Stimulated activated CD4-positive, alpha-beta T cell treated with anti-CD3 and anti-CD28 coated beads, Interleukin-15, amount 100 ng/mL, for 24 hours (primary cell): Measurements from ENCODE around the gene STAU1.
"Not testable (repeated sequence)": the region's sequence is repeated elsewhere in the genome, so short reads cannot be mapped to it uniquely, and the experiment has no call there.

Source experiments
- DNase-seq: peaks from one replicate; pipeline ENCODE4 v3.0.0-alpha.2; 2020

Gene STAU1

GRCh38 chr20:49163696-49164095 lies 24.4 kb downstream of the STAU1 start:
- DNase-seq = no peak

DNA sequence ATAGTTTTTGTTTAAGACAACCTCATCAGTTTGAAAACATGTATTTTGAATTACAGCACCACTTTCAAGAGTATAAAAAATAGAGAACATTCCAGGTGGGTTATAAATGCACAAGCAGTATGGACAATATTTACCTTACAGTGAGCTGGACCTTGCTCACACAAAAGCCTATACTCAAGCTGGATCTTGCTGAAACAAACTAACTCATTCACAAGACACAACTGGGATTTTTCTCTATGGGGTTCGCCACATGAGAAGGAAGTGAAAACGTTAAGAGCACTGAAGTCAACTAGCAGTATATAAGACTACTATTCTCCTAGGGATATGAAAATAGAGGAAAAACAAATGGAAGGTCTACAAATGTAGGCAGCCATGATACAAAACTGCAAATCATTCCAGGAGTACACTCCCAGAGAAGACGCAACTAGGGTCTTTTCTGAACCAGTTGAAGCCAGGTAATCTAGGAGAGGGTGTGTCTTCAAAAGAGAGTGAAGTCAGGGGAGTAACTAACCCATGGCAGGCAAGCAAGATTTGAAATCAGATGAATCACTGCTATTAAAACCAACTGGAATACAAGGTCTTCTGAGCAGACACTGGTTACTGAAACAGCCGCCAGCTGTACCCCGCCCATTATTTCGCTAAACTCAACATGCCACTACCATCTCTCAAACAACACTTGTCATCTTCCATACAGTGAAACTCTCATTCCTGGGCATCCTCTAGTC lies 26.5 kb downstream of the STAU1 start:
- no peak for DNase-seq

DNA sequence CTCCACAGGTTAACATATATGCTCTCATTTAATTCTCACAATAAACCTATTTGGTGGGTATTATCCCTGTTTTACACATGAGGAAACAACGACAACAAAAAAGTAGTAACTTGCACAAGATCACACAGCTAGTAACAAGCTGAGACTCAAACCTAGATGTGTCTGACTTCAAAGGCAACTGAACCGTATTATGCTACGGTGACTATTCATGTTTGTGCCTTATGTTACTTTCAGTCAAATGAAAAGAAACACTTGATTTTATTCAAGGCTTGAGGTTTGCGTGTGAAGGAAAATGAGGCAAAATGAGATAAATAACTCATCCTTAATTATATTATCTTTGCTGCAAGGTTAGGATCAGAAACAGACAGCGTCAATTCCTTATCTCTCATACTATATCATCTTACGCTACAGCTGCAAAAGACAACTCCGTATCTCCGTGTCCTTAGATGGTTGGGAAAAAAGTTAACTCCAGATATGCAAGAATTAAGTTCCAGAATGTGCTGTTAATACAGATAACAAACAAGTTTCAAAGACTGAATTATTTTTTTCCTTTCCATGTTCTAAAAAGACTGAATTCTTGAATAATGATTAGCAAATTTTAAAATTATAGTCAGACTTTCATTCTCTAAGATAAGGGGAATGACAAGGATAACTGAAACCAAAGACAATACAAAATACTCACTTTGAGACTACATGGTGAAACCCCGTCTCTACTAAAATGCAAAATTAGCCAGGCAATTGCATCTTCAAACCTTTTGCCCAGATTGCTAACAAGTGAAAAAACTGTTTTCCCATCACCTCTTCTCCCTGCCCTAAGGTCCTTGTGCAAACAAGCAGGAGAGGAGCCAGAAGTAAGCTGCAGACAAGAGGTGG lies 27.8 kb downstream of the STAU1 start:
- DNase-seq = no peak

- DNase-seq = no peak
Observed at GRCh38 chr20:49157146-49157545, 31.0 kb downstream of the STAU1 start.

DNA sequence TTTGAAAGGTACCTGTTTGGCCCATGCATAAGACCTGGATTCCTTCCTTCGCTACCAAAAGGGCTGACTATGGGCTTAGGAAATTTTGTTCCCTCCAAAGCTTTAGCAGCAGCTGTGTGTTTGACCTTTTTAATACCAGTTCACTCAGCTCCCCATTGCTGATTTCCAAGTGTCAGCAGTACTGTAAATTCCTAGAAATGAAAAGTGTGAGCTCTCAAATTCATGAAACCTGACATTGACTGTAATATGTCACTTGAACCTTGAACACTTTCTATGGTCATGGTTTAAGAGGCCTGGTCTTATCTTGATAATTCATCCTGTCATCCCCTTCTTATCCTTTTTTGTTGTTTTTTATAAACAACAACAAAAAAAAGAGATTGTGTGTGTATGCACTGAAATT lies 31.7 kb downstream of the STAU1 start:
- DNase-seq = no peak

DNA sequence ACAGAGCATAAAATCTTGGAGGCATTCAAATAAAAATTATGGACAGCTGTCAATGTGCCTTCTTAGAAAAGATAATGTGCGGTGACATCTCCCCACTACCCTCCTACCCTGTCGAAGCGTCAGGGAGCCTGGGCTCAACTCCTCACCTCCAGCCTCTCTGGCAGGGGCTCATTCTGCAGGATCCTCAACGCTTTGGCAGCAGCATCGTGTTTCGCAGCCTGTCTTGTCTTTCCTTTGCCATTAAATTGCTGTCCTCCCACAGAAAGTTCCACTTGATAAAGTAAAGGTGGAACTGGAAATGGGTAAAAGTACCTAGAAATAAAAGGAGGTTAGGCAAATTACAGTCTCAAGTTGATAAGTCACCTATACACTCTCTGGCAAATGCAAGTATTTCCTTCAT lies 36.7 kb downstream of the STAU1 start:
- no peak for DNase-seq

DNA sequence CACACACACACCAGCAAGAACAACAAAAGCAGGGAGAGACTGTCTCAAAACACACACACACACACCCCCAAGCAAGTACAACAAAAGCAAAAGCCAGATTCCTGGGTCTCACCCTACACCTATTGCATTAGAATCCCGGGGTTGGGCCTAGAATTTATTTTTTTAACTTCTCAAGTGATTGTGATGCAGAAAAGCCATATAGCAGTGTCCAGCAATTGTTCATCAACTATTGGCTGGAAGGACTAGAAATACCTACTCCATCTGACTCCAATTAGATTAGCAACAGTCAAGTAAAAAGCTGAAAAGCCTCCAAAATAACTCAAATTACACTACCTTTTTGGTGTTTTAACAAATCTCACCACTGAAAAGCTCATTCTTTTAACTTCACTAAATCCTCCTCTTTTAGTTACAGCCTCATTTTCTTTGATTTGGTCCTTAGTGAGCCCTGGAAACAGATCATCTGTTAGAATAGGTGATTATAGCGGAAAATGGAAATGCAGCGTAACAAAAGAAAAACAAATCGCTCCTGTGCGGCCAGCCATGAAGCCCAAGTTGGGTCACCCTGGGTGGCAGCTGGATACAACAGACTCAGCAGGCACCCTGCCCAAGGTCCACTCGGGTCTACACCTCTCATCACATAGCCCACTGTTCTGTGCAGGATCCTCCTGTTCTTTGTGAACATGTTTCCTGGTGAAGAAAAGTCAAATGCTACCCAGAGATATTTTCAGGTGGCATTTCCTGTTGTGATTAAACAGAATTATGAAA lies 38.7 kb downstream of the STAU1 start:
- DNase-seq = no peak

DNA sequence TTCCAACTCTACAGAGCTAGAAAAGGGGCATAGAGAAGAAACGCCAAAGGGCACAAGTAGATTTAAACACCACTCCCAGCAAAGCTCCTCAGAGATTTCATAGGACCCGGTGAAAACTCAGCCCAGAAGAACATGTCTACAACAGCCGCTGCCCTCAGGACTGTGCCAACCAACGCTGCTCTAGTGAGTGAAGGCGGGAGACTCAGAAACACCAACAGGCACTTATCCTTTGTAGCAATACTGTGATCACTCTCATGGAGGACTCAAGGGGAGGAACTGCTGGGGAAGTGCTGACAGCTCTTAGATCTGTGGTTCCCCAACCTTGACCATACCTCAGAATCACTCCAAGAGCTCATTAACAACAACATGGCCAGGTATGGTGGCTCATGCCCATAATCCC lies 39.5 kb downstream of the STAU1 start:
- DNase-seq = no peak

DNA sequence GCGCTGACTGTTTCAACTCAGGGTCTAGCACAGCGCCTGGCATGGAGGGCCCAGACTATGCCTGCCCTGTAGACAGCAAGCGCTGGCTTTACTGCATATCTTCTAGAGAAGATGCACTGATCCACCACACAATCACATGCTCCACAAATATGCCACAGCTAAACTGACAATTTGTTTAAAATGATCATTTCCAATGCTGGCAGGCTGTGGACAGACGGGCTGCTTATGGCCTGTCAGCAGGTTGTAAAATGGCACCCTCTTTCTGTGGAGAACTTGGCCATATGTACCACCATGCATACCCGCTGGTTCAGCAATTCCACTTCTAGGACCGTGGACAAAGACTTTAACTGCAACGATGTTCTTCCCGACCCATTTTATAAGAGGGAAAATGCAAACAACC lies 40.8 kb downstream of the STAU1 start:
- no peak for DNase-seq

- no peak for DNase-seq
Observed at GRCh38 chr20:49146442-49147225, 41.5 kb downstream of the STAU1 start.

DNA sequence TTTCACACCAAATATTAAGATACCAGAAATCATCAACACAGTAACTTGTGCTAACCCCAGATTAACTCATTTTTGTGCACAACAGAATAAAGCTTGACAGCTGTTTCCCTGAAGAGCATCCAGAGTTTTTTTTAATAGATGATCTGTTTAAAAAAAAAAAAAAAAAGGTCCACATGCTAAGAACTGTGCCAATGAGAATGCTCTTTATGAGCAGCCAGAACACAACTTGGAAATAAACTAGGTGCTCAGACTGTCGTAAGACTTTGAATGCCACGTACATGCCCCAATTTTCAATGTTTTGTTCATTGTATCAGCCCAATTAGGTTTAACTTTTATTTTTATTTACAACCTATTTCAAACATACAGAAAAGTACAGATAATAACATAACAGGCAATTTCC lies 47.3 kb downstream of the STAU1 start:
- no peak for DNase-seq

DNA sequence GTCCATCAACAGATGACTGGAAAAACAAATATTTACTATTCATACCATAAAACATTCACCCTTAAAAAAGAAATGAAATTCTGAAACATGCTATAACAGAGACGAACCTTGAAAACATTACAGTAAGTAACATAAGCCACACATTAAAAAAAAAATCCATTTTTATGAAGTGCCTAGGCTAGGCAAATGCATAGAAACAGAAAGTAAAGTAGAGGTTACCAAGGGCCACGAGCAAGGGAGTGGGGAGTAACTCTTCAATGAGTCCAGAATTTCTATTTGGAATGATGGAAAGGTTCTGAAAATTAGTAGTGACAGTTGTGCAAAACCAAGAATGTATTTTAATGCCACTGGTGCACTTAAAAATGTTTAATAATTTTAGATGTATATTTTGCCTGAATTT lies 47.7 kb downstream of the STAU1 start:
- DNase-seq = no peak

GRCh38 chr20:49138431-49138830 lies 49.7 kb downstream of the STAU1 start:
- no peak for DNase-seq

GRCh38 chr20:49136817-49137571 lies 51.1 kb downstream of the STAU1 start:
- no peak for DNase-seq

DNA sequence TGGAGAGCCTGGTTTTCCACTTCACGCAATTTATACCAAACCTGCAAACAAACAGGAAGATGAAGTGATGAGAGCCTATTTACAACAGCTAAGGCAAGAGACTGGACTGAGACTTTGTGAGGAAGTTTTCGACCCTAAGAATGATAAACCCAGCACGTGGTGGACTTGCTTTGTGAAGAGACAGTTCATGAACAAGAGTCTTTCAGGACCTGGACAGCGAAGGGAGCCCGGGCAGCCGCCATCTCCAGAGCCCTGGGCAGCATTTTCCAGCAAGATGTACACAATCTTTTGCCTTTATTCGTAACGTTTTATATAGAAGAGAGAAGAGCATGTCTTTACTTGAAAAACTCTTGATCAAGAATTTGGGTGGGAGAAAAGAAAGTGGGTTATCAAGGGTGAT lies 53.3 kb downstream of the STAU1 start:
- not testable (repeated sequence) for DNase-seq

DNA sequence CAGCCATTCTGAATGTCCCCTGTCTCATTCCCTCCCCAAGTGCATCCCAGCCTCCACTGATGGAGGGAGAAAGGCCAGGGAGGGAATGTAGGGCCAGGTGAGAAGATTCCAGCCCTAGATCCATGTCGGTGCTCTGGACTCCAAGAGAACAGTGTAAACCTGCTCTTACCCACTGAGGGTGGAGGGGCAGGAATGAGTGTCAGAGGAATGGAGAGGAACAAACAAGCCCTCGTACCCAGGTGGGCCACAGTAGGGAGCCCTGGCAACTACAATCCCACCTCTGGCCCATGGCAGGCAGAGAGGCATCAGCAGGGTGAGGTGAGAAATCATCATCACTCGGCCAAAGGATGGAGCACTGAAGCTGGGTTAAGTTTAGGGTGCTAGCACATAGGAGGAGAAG lies 54.6 kb downstream of the STAU1 start:
- DNase-seq = no peak

- no peak for DNase-seq
Observed at GRCh38 chr20:49132995-49133478, 55.1 kb downstream of the STAU1 start.

- DNase-seq = no peak
Observed at GRCh38 chr20:49123982-49124381, 64.2 kb downstream of the STAU1 start.

DNA sequence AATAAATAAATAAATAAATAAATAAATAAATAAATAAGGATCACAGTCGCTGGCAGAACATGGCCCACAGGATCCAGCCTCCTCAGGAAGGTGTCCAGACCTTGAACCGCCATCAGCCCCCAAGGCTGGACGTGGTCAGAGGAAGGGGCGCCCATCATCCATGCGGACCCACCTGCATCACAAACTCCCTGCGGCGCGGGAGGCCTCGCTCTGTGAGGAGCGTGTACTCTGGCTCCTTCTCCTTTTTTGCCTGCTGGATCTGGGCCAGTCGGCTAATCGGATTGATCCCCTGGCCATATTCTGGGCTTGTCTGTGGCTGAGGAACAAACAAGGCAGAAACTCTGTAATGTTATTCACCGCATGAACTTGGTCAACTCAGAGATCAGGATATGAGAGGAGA lies 65.2 kb downstream of the STAU1 start:
- no peak for DNase-seq

DNA sequence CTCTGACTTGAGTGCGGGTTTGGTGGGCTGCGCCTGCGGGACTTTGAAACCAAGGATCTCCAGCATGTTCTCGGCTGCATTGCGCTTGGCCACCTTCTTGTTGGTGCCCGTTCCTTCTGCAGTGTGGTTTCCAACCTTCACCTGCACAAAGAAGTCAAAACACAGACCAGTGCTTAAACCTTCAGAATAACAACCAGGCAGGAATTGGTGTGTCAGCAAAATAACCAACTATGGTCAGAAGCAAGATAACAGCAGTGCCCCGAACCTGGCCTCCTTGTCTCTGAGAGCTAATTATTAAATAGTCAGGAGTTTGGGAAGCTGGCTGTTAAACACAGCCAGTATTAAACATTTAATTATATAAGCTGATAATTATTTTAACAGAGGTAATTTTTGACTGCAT lies 68.1 kb downstream of the STAU1 start:
- no peak for DNase-seq

DNA sequence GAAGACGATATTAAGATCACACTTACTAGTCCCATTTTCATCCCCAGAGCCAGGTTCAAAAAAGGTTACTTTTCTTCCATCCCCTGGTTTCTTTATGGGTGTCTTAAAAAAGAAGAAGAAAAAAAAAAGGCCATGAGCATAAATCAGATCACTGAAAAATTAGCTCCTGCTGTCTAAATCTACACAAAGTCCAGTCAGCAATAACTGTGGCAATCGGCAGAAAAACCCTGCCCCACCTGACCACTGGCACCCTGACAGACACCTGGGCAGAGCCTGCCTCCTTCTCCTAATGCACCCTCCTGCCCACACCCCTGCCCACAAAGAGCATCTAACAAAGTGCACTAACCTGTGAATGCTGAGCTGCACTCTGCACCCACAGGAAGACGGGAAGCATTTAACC lies 69.8 kb downstream of the STAU1 start:
- DNase-seq = no peak

- DNase-seq = no peak
Observed at GRCh38 chr20:49115564-49115963, 72.6 kb downstream of the STAU1 start.
